ENCODE results near the gene TPT1.
"Not testable (repeated sequence)": the region's sequence is repeated elsewhere in the genome, so short reads cannot be mapped to it uniquely, and the experiment has no call there.

Gene TPT1

DNA sequence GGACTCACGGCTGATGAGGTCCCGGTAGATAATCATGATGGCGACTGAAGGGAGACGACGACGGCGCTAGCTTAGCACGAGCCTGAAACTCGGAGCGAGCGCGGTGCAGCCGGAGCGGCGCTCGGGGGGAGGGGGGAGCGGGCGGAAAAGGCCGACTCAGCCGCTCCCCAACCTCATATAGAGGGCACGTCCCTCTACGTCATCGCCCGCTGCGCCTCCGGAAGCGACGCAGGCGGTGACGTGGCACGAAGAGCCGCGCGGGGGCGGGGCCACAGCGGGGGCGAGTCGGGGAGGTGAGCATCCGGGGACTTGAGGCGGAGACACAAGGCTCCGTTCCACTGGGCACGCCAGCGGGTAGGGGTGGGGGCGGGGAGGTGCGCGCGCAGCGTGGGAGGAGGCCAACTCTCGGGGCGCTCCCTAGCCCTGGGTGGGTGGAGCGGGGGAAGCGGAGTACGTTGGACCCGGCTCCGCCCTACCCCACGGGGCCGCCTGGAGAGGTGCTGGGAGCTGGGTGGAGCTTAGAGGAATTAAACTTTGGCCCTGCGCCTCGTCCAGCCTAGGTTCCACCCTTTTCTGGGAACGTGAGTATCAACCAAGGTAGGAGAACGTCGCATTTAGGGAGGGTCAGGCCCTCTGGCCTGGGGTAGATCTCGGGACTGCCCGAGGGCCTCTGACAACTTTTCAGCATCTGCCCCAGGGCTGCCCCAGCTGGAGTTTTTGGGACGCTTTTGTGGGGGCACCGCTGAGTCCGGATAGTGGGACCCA, at the start of gene TPT1:
TPT1 (minus strand) TSS at position 150 of the 765 bp plus-strand sequence; CDS start at position 36, 114 bp downstream.
- Histone ChIP-seq H3K27ac (ENCODE audit: low read length) (no peak within 1 kb of the TSS), H3K27me3 (ENCODE audit: control insufficient read depth, insufficient read depth, low read length) (no peaks in the 10 kb centered on the region), H3K9me3 (ENCODE audit: control insufficient read depth, insufficient read depth, low read length) (no peaks in the 10 kb centered on the region), H3K36me3 (ENCODE audit: control insufficient read depth, insufficient read depth, low read length) (peaks cover 18% of the 10 kb centered on the region), H3K4me1 (ENCODE audit: control insufficient read depth, insufficient read depth, low read length) (no peaks in the 10 kb centered on the region), H3K4me3 (ENCODE audit: low read length) (peak within 1 kb of the TSS; percentile 87)
- peak; percentile 98 for DNase-seq (ENCODE audit: low read depth, low spot score)
- no CpG with 5 or more reads among the region's 67 CpGs for WGBS (ENCODE audit: insufficient coverage, insufficient read length)

- no CpG with 5 or more reads among the region's 9 CpGs for WGBS (ENCODE audit: insufficient coverage, insufficient read length)
Measured at GRCh38 chr13:45390348-45390747, 49.4 kb upstream of the TPT1 start.

DNA sequence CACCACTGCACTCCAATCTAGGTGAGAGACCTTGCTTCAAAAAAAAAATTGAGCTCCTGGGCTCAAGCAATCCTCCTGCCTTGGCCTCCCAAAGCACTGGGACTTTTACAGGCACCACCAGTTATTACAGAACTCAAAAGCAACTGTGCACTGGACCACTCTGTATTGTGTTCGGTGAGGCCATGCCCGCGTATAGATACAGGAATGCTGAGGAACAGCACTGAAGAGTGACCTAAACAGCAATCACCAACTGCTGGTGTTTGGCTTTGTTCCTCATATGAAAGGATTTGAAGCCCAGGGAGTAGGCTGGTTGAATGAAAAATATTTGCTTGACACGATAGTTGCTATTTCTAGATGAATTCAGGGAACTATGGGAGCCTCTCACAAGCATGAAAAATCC, 47.7 kb upstream of the TPT1 start:
- H3K27me3 ChIP-seq (ENCODE audit: control insufficient read depth, insufficient read depth, low read length), result peaks cover 1% of the 10 kb centered on the region; the same call in 1 of the 2 replicates
- no peaks in the 10 kb centered on the region; the same call in none of the 2 replicates for H3K9me3 ChIP-seq (ENCODE audit: control insufficient read depth, insufficient read depth, low read length)
- no peaks in the 10 kb centered on the region for H3K4me1 ChIP-seq (ENCODE audit: control insufficient read depth, insufficient read depth, low read length)
- H3K27ac ChIP-seq (ENCODE audit: low read length), result no peak overlapping the region
- no peaks in the 10 kb centered on the region for H3K36me3 ChIP-seq (ENCODE audit: control insufficient read depth, insufficient read depth, low read length)
- no CpG with 5 or more reads among the region's 4 CpGs for WGBS (ENCODE audit: insufficient coverage, insufficient read length)
- no peak overlapping the region for H3K4me3 ChIP-seq (ENCODE audit: low read length)
- DNase-seq (ENCODE audit: low read depth, low spot score), result no peak

More at GRCh38 chr13:45390348-45390747, 49.4 kb upstream of the TPT1 start:
- H3K4me3 ChIP-seq (ENCODE audit: low read length); DNase-seq (ENCODE audit: low read depth, low spot score); H3K9me3 ChIP-seq (ENCODE audit: control insufficient read depth, insufficient read depth, low read length); H3K36me3 ChIP-seq (ENCODE audit: control insufficient read depth, insufficient read depth, low read length); H3K27me3 ChIP-seq (ENCODE audit: control insufficient read depth, insufficient read depth, low read length); H3K4me1 ChIP-seq (ENCODE audit: control insufficient read depth, insufficient read depth, low read length); H3K27ac ChIP-seq (ENCODE audit: low read length): not testable (repeated sequence)

DNA sequence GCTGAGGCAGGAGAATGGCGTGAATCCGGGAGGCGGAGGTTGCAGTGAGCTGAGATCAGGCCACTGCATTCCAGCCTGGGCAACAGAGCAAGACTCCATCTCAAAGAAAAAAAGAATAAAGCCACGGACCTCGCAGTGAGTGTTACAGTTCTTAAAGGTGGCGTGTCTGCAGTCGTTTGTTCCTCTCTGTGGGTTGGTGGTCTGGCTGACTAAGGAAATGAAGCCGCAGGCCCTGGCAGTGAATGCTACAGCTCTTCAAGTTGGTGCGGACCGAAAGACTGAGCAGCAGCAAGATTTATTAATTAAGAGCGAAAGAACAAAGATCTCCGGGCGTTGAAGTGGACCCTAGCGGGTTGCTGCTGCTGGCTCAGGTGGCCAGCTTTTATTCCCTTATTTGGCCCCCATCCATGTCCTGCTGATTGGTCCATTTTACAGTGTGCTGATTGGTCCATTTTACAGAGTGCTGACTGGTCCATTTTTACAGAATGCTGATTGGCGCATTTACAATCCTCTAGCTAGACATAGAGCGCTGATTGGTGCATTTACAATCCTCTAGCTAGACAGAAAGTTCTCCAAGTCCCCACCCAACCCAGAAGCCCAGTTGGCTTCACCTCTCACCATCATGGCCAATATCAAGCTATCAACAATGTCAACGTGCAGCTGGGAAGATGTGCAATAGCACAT, 46.1 kb upstream of the TPT1 start:
- no CpG with 5 or more reads among the region's 17 CpGs for WGBS (ENCODE audit: insufficient coverage, insufficient read length)
- not testable (repeated sequence) for H3K4me3 ChIP-seq (ENCODE audit: low read length); H3K9me3 ChIP-seq (ENCODE audit: control insufficient read depth, insufficient read depth, low read length); H3K27ac ChIP-seq (ENCODE audit: low read length); H3K36me3 ChIP-seq (ENCODE audit: control insufficient read depth, insufficient read depth, low read length); H3K27me3 ChIP-seq (ENCODE audit: control insufficient read depth, insufficient read depth, low read length); DNase-seq (ENCODE audit: low read depth, low spot score); H3K4me1 ChIP-seq (ENCODE audit: control insufficient read depth, insufficient read depth, low read length)

DNA sequence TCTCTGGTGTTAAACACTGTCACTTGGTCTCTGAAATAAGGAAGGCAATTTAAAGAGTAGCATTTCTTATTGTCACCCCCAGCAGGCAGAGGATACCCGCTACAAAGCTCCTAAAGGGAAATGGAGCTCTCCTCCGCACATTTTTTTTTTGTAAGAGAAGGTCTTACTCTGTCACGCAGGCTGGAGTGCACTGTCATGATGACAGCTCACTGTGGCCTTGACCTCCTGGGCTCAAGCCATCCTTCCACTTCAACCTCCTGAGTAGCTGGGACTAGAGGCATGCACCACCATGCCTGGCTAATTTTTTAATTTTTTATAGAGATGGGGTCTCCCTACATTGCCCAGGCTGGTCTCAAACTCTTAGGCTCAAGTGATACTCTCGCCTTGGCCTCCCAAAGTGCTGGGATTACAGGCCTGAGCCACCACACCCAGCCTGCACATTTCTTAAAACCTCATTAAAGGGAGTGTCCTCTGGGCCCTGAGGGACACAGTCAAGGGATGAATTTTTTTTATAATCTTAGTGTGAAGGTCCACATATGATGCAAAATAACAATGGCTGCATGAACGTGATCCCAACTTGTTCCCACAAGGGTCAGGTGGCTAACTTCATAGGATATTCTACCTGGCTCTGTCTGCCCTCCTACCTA, 45.0 kb upstream of the TPT1 start:
- Histone ChIP-seq H3K27me3 (ENCODE audit: control insufficient read depth, insufficient read depth, low read length) (peaks cover 1% of the 10 kb centered on the region; the same call in 1 of the 2 replicates), H3K4me1 (ENCODE audit: control insufficient read depth, insufficient read depth, low read length) (no peaks in the 10 kb centered on the region), H3K36me3 (ENCODE audit: control insufficient read depth, insufficient read depth, low read length) (no peaks in the 10 kb centered on the region), H3K9me3 (ENCODE audit: control insufficient read depth, insufficient read depth, low read length) (no peaks in the 10 kb centered on the region; the same call in none of the 2 replicates), H3K27ac (ENCODE audit: low read length) (no peak overlapping the region), H3K4me3 (ENCODE audit: low read length) (no peak overlapping the region)
- no CpG with 5 or more reads among the region's 5 CpGs for WGBS (ENCODE audit: insufficient coverage, insufficient read length)
- DNase-seq (ENCODE audit: low read depth, low spot score), result no peak

- no peak overlapping the region for H3K4me3 ChIP-seq (ENCODE audit: low read length)
- no peaks in the 10 kb centered on the region for H3K4me1 ChIP-seq (ENCODE audit: control insufficient read depth, insufficient read depth, low read length)
- peaks cover 1% of the 10 kb centered on the region; the same call in 1 of the 2 replicates for H3K27me3 ChIP-seq (ENCODE audit: control insufficient read depth, insufficient read depth, low read length)
- H3K27ac ChIP-seq (ENCODE audit: low read length), result no peak overlapping the region
- H3K9me3 ChIP-seq (ENCODE audit: control insufficient read depth, insufficient read depth, low read length), result no peaks in the 10 kb centered on the region; the same call in none of the 2 replicates
- no CpG with 5 or more reads among the region's 5 CpGs for WGBS (ENCODE audit: insufficient coverage, insufficient read length)
- no peak for DNase-seq (ENCODE audit: low read depth, low spot score)
- H3K36me3 ChIP-seq (ENCODE audit: control insufficient read depth, insufficient read depth, low read length), result no peaks in the 10 kb centered on the region
Measured at GRCh38 chr13:45385320-45385719, 44.3 kb upstream of the TPT1 start.

DNA sequence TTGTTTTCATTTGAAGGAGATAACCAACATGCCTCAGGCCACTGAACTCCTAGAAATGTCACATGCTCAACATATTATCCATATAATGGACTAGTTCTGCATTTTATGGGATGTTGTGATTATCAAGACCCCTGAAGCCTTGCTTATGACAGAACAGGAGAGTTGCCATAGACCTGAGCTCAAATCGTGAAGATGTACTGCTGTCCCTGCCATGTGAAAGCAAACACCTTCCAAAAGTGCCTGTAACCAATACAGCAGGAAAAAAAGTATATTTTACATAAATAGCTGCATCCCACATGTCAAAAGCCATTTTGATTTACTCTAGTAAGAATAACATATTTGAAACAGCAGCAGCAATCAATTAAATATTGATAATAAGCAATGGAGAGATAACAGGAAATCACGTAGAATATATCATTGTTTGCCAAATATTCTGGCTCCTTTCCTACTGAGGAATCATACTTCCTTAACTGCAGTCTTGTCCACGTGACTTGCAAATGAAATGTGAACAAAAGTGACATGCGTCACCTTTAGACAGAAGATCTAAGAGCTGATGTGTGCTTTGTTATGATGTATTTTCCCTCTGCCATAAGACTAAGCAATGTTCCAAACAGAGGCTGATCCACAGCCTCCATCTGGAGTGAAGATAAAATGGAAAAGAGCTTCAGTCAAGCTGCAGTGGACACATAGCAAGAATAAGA, 43.6 kb upstream of the TPT1 start:
- DNase-seq (ENCODE audit: low read depth, low spot score), result no peak
- Histone ChIP-seq H3K36me3 (ENCODE audit: control insufficient read depth, insufficient read depth, low read length) (no peaks in the 10 kb centered on the region), H3K27me3 (ENCODE audit: control insufficient read depth, insufficient read depth, low read length) (peaks cover 1% of the 10 kb centered on the region; the same call in 1 of the 2 replicates), H3K4me1 (ENCODE audit: control insufficient read depth, insufficient read depth, low read length) (no peaks in the 10 kb centered on the region), H3K9me3 (ENCODE audit: control insufficient read depth, insufficient read depth, low read length) (no peaks in the 10 kb centered on the region; the same call in none of the 2 replicates), H3K4me3 (ENCODE audit: low read length) (no peak overlapping the region), H3K27ac (ENCODE audit: low read length) (no peak overlapping the region)
- WGBS (ENCODE audit: insufficient coverage, insufficient read length), result no CpG with 5 or more reads among the region's 4 CpGs

DNA sequence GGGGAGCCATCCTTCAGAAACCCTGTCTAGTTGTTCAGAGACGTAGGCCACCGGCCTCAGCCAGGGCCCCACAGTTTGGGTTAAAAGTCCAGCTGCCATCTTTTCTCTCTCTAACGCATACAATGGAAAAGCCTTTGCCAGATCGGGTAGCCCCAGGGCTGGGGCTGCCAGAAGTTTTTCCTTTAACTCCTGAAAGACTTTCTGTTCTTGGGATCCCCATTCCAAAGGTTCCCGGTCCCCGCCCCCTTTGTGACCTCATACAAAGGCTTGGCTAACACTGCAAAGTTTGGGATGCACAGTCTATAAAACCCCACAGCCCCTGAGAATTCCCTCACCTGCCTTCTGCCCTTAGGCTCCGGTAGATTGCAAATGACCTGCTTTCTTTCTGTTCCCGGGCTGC, 41.8 kb upstream of the TPT1 start:
- H3K9me3 ChIP-seq (ENCODE audit: control insufficient read depth, insufficient read depth, low read length); DNase-seq (ENCODE audit: low read depth, low spot score); H3K36me3 ChIP-seq (ENCODE audit: control insufficient read depth, insufficient read depth, low read length); H3K27me3 ChIP-seq (ENCODE audit: control insufficient read depth, insufficient read depth, low read length); H3K4me1 ChIP-seq (ENCODE audit: control insufficient read depth, insufficient read depth, low read length); H3K4me3 ChIP-seq (ENCODE audit: low read length); H3K27ac ChIP-seq (ENCODE audit: low read length): not testable (repeated sequence)
- WGBS (ENCODE audit: insufficient coverage, insufficient read length), result no CpG with 5 or more reads among the region's 8 CpGs

GRCh38 chr13:45381196-45381595, 40.2 kb upstream of the TPT1 start:
- no peak overlapping the region for H3K27ac ChIP-seq (ENCODE audit: low read length)
- no CpG with 5 or more reads among the region's 12 CpGs for WGBS (ENCODE audit: insufficient coverage, insufficient read length)

DNA sequence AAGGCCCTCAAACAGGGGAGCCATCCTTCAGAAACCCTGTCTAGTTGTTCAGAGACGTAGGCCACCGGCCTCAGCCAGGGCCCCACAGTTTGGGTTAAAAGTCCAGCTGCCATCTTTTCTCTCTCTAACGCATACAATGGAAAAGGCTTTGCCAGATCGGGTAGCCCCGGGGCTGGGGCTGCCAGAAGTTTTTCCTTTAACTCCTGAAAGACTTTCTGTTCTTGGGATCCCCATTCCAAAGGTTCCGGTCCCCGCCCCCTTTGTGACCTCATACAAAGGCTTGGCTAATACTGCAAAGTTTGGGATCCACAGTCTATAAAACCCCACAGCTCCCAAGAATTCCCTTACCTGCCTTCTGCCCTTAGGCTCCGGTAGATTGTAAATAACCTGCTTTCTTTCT, 39.7 kb upstream of the TPT1 start:
- DNase-seq (ENCODE audit: low read depth, low spot score), result not testable (repeated sequence)

More at GRCh38 chr13:45381196-45381595, 40.2 kb upstream of the TPT1 start:
- Histone ChIP-seq H3K4me3 (ENCODE audit: low read length) (no peak overlapping the region), H3K9me3 (ENCODE audit: control insufficient read depth, insufficient read depth, low read length) (no peaks in the 10 kb centered on the region; the same call in 1 of the 2 replicates), H3K4me1 (ENCODE audit: control insufficient read depth, insufficient read depth, low read length) (no peaks in the 10 kb centered on the region), H3K27me3 (ENCODE audit: control insufficient read depth, insufficient read depth, low read length) (no peaks in the 10 kb centered on the region; the same call in 1 of the 2 replicates), H3K36me3 (ENCODE audit: control insufficient read depth, insufficient read depth, low read length) (no peaks in the 10 kb centered on the region)
- DNase-seq (ENCODE audit: low read depth, low spot score), result no peak

More for the DNA sequence above, 39.7 kb upstream of the TPT1 start:
- H3K27ac ChIP-seq (ENCODE audit: low read length); H3K36me3 ChIP-seq (ENCODE audit: control insufficient read depth, insufficient read depth, low read length); H3K4me3 ChIP-seq (ENCODE audit: low read length); H3K27me3 ChIP-seq (ENCODE audit: control insufficient read depth, insufficient read depth, low read length); H3K9me3 ChIP-seq (ENCODE audit: control insufficient read depth, insufficient read depth, low read length); H3K4me1 ChIP-seq (ENCODE audit: control insufficient read depth, insufficient read depth, low read length): not testable (repeated sequence)
- WGBS (ENCODE audit: insufficient coverage, insufficient read length), result no CpG with 5 or more reads among the region's 8 CpGs
